ENCODE measurements around the gene ZNF276.

DNA sequence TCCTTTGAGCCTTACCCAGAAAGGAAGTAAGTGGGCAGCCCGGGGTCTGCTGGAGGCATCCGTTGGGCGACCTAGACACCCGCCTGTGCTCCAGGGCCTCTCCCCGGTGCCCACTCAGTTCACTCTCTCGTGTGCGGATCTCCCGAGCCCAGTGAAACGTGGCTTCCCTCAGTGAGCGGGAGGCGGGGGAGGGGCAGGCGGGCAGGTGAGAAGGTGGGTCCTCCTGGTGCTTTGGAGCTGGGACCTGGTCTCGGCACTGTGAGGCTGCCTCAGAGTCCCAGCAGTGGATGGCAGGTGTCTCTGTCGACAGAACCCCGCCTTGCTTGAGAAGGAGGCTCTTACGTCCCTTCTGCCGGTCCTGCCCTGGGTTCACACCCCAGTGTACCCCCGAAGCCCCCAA lies 8.0 kb downstream of the ZNF276 start:
- TF ChIP-seq, protein P1, sequence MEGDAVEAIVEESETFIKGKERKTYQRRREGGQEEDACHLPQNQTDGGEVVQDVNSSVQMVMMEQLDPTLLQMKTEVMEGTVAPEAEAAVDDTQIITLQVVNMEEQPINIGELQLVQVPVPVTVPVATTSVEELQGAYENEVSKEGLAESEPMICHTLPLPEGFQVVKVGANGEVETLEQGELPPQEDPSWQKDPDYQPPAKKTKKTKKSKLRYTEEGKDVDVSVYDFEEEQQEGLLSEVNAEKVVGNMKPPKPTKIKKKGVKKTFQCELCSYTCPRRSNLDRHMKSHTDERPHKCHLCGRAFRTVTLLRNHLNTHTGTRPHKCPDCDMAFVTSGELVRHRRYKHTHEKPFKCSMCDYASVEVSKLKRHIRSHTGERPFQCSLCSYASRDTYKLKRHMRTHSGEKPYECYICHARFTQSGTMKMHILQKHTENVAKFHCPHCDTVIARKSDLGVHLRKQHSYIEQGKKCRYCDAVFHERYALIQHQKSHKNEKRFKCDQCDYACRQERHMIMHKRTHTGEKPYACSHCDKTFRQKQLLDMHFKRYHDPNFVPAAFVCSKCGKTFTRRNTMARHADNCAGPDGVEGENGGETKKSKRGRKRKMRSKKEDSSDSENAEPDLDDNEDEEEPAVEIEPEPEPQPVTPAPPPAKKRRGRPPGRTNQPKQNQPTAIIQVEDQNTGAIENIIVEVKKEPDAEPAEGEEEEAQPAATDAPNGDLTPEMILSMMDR (IDR thresholded peaks at IDR 0.05), result no peak
- TF ChIP-seq POLR2A (IDR thresholded peaks at IDR 0.05), result no peak
- TF ChIP-seq EP300 (IDR thresholded peaks at IDR 0.05), result no peak

All from ovary (tissue), 3 donors.